Progenitor cell of endocrine pancreas (in vitro differentiated cells): ENCODE measurements around the gene GCNT4. TPM values are rescaled to one million over a fixed set of nuclear protein-coding genes. Genes with fewer than 3 reads are reported as not detected.

Source experiments
- DNase-seq: peaks from one replicate; pipeline ENCODE4 v3.0.0; 2021; ENCODE audit warnings: low spot score; ENCODE audit not compliant: unreplicated experiment
- H3K27ac Mint-ChIP-seq: 2 replicates; pipeline ENCODE4 v1.8.0; 2021; ENCODE audit warnings: mild to moderate bottlenecking, moderate library complexity, mixed read lengths
- H3K27me3 Mint-ChIP-seq: 2 replicates; pipeline ENCODE4 v1.8.0; 2021; ENCODE audit warnings: mixed read lengths
- H3K36me3 Mint-ChIP-seq: 2 replicates; pipeline ENCODE4 v1.8.0; 2022; ENCODE audit warnings: mixed read lengths; ENCODE audit not compliant: insufficient read depth
- H3K4me1 Mint-ChIP-seq: 2 replicates; pipeline ENCODE4 v1.8.0; 2021; ENCODE audit warnings: low read depth, mixed read lengths
- H3K4me3 Mint-ChIP-seq: 2 replicates; pipeline ENCODE4 v1.8.0; 2021; ENCODE audit warnings: low read depth, mild to moderate bottlenecking, moderate library complexity, mixed read lengths
- H3K9me3 Mint-ChIP-seq: 2 replicates; pipeline ENCODE4 v1.8.0; 2021; ENCODE audit warnings: low read depth, mixed read lengths
- total RNA-seq: library from RNA; stranded (reverse); gene quantifications from 2 replicates; pipeline ENCODE4 v1.2.1, GENCODE V29; 2021
- TF ChIP-seq, protein P1 (sequence below): fragments of 200-600 bp; sonication (generic); IDR thresholded peaks from one replicate; pipeline ENCODE4 v1.5.0; 2021; ENCODE audit warnings: antibody characterized with exemption, mild to moderate bottlenecking; ENCODE audit not compliant: unreplicated experiment

GCNT4 gene
- total RNA-seq, 1 donor from 2014 or later: 2.5 TPM

DNA sequence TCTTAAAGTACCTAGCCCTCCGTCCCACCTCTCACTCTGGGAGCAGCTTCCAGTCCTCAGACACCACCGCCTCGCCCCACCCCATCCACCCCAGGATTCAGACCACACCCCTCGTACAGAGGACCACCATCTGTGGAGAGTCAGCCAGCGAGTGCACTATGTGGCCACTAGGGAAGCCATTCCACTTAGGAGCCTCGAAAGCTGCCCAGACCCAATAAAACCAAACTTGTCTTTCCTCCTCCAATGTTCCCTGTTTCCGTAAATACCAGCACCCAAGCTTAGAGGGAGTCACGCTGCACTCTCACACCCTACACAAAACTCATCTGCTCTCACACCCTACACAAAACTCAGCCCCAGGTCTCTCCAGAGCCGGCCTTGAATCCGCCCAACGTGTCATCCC, 1.9 kb downstream of the GCNT4 start:
- no peaks in the 10 kb centered on the region for H3K9me3 Mint-ChIP-seq
- TF ChIP-seq, protein P1, sequence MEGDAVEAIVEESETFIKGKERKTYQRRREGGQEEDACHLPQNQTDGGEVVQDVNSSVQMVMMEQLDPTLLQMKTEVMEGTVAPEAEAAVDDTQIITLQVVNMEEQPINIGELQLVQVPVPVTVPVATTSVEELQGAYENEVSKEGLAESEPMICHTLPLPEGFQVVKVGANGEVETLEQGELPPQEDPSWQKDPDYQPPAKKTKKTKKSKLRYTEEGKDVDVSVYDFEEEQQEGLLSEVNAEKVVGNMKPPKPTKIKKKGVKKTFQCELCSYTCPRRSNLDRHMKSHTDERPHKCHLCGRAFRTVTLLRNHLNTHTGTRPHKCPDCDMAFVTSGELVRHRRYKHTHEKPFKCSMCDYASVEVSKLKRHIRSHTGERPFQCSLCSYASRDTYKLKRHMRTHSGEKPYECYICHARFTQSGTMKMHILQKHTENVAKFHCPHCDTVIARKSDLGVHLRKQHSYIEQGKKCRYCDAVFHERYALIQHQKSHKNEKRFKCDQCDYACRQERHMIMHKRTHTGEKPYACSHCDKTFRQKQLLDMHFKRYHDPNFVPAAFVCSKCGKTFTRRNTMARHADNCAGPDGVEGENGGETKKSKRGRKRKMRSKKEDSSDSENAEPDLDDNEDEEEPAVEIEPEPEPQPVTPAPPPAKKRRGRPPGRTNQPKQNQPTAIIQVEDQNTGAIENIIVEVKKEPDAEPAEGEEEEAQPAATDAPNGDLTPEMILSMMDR: peak; percentile 22
- peaks cover 2% of the 10 kb centered on the region for H3K36me3 Mint-ChIP-seq
- peak overlapping the region; percentile 22 for H3K4me3 Mint-ChIP-seq
- DNase-seq: no peak
- peaks cover 37% of the 10 kb centered on the region for H3K27me3 Mint-ChIP-seq
- H3K27ac Mint-ChIP-seq: no peak overlapping the region
- H3K4me1 Mint-ChIP-seq: peaks cover 28% of the 10 kb centered on the region

DNA sequence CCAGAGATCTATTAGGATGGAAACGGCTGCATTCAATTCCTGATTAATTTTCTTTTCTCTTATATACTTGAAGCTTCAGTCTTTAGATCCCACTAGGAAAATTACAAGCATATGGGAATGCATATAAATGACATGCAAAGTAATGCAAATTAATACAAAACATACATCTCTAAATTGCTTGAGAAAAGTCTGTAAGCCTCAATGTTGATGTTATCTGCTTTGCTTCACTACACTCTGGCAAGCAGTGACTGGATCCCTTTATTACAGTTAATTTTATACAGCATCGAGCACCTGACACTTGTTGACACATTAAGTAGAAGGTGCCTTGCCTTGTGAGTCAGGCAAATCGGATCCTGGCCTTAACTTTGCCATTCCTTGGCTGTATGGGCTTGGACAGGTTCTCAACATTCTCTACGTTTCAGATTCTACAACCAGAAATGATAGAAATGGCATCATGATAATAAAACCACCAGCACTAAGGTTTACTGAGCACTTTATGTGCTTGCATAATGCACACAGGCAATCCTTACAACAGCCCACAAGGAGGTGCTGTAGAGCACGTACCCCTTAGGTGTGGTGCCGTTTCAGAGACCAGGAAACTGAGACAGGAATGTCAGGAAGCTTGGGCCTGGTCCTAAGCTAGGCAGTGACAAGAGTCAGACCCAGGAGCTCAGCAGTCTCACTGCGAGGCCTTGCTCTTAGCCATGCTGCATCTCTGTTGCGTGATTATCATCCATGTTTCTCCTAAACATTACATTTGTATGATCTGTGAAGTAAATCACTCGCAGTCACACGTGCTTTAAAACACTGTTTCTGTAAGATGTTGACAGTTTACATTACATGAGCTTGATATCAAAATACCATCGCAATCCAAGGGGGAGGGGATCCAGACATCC, 2.7 kb downstream of the GCNT4 start:
- DNase-seq: no peak
- Mint-ChIP-seq H3K27ac (no peak overlapping the region), H3K27me3 (peaks cover 31% of the 10 kb centered on the region), H3K36me3 (peaks cover 2% of the 10 kb centered on the region), H3K4me3 (no peak overlapping the region), H3K9me3 (no peaks in the 10 kb centered on the region), H3K4me1 (peaks cover 28% of the 10 kb centered on the region)
- TF ChIP-seq, protein P1: peak; percentile 63

DNA sequence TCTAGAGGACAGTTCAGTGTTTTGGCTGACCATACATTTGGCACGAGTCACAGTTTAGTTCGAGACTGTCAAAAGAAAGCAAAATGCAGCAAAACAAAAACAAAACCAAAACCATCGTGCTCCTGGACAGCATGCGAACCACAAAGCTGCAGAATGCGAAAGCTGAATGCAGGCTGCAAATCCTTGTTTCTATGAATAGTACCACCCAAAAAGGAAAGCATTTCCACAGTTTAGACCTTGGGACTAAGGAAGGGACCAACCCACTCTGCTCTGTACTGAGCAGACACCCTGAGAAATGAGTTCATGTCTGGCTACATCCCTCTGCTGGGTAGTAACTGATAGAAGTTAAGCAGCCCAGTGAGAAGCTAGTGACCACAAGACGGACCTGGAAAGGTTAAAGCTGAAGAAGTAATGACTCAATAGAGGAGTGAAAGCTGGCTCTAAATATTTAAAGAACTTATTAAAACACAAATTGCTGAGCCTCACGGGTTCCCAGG, 3.9 kb downstream of the GCNT4 start:
- peaks cover 23% of the 10 kb centered on the region for H3K4me1 Mint-ChIP-seq
- H3K27ac Mint-ChIP-seq: no peak overlapping the region
- TF ChIP-seq, protein P1: no peak

DNA sequence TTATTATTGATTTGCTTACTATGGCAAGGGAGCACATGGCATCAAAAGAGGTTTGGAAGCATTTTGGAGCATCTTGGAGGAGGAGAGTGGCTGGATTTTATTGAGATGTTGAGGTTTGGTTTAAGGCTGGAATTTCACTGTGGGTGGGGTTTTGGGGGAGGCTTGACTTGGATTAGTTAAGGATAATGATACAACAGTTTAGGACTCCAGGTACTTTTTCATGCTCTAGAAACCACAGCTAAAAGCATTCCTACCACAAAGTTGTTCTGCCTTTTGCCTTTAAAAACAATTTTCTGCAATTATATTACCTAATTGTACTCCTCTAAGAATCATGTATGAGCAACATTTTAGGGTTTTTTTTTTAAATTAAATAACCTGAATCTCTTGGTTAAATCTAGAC, 5.0 kb downstream of the GCNT4 start:
- DNase-seq: no peak
- TF ChIP-seq, protein P1: no peak
- Mint-ChIP-seq H3K4me1 (peaks cover 23% of the 10 kb centered on the region), H3K27me3 (peaks cover 26% of the 10 kb centered on the region), H3K9me3 (no peaks in the 10 kb centered on the region), H3K36me3 (peaks cover 7% of the 10 kb centered on the region), H3K4me3 (no peak overlapping the region), H3K27ac (no peak overlapping the region)

More for the DNA sequence above, 3.9 kb downstream of the GCNT4 start:
- peaks cover 4% of the 10 kb centered on the region for H3K36me3 Mint-ChIP-seq
- H3K27me3 Mint-ChIP-seq: peaks cover 26% of the 10 kb centered on the region
- DNase-seq: no peak
- H3K4me3 Mint-ChIP-seq: no peak overlapping the region
- H3K9me3 Mint-ChIP-seq: no peaks in the 10 kb centered on the region

DNA sequence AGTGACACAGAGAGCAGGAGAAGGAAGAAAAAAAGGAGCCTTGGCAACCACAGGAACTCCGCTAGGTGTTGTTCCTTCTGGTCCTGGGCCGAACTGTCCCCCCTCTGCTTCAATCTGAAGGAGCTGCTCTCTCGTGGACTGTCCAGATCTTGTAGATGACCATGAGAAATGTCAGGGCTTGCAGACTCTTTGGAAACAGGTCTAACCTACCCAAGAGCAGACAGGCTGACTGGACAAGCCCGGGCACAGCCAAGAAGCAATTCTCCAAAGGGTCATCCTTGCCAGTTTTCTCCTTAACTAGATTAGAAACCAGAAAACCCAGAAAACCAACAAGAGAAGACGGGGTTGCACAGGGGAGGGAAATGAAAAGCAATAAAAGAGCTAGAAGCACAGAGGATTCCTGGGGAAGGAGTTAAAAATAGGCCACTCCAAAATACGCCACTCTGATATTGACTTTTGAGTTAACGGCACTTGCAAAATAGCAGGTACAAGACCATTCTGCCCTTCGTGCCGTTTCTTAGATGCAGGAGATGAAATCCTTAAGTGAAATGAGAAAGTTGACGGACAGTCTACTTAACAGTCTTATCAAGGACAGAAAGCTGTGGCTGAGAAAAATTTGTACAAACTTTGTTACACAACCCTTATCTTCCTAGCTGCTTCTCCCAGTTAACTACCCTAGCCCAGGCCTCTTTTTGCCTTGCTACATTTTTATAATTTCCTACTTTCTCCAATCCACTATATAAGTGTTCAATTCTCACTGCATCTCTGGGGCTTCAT, 5.8 kb downstream of the GCNT4 start:
- peaks cover 7% of the 10 kb centered on the region for H3K36me3 Mint-ChIP-seq
- DNase-seq: no peak
- H3K4me3 Mint-ChIP-seq: no peak overlapping the region
- H3K27ac Mint-ChIP-seq: no peak overlapping the region
- H3K9me3 Mint-ChIP-seq: no peaks in the 10 kb centered on the region
- peaks cover 18% of the 10 kb centered on the region for H3K27me3 Mint-ChIP-seq
- TF ChIP-seq, protein P1: no peak
- peaks cover 16% of the 10 kb centered on the region for H3K4me1 Mint-ChIP-seq
